GM12801 (cell line): ENCODE measurements around the gene GPI.

Experiments
- CTCF ChIP-seq: IDR thresholded peaks from one replicate; pipeline ENCODE4 v1.5.1; 2011; ENCODE audit warnings: control low read depth; ENCODE audit not compliant: insufficient read length; ENCODE audit errors: extremely low read depth

GPI gene

GRCh38 chr19:34370983-34371382, 6.0 kb downstream of the GPI start:
- no peak for TF ChIP-seq CTCF

DNA sequence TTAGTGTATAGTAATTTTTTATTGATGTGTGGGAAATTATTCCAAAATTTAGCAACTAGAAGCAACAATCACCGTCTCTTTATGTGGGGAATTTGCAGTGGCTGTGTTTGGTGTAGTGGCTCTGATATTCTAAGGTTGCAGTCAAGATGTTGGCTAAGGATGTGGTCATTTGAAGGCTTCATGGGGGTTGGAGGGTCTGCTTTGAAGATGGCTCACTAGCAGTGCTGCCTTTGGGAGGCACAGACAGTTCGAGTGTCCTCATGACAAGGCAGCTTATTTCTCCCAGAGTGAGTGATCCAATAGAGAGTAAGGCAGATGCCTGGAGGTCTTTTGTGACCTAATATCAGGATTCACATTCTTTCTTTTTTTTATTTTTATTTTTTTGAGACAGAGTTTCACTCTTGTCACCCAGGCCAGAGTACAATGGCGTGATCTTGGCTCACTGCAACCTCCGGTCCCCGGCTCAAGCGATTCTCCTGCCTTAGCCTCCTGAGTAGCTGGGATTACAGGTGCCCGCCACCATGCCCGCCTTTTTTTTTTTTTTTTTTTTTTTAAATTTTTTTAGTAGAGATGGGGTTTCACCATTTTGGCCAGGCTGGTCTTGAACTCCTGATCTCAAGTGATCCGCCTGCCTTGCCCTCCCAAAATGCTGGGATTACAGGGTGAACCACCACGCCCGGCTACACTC, 8.7 kb downstream of the GPI start:
- TF ChIP-seq CTCF, result no peak

DNA sequence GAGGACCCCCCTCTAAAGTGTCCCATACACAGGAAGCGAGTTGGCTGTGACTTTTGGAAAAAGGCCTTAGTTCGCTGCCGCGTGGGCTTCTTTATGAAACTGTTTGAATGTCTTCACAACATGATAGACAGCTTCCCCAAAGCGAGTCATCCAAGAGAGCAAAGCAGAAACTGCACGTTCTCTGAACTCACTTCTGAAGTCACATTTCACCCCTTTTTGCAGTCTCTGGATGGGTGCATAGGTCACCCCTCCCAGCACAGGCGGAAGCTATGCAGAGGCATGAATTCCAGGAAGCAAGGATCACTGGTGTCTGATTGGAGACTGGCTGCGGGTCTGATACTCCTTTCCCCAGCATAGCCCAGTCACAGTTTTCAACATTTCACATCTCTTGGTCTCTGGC, 10.6 kb downstream of the GPI start:
- no peak for TF ChIP-seq CTCF

DNA sequence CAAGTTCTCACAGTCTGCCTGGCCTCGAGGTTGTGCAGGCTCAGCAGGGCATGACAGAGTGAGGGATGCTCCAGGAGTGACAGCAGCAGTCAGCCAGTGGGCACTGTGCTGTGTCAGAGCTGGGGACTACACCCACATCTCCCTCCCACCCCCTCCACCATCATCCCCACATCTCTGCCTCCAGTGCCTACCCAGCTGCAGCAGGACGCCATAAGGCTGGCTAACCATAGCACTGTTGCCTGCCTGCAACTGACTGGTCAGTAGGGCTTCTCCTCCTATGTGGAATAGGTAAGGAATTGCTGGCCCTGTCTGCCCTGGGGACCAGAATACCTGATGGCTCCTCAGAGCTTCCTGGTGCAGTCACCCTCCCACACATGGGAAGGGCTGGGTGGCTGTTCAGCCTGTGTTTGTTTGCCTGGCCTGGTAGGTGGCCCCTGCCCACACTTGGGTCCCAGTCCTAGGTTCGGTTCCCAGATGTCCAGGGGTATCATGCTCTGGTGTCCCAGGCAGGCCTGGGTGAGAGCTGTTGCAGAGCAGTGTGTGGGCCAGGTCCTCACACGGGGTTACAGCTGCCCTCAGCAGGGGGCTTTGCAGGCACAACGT, 15.7 kb downstream of the GPI start:
- no peak for TF ChIP-seq CTCF

DNA sequence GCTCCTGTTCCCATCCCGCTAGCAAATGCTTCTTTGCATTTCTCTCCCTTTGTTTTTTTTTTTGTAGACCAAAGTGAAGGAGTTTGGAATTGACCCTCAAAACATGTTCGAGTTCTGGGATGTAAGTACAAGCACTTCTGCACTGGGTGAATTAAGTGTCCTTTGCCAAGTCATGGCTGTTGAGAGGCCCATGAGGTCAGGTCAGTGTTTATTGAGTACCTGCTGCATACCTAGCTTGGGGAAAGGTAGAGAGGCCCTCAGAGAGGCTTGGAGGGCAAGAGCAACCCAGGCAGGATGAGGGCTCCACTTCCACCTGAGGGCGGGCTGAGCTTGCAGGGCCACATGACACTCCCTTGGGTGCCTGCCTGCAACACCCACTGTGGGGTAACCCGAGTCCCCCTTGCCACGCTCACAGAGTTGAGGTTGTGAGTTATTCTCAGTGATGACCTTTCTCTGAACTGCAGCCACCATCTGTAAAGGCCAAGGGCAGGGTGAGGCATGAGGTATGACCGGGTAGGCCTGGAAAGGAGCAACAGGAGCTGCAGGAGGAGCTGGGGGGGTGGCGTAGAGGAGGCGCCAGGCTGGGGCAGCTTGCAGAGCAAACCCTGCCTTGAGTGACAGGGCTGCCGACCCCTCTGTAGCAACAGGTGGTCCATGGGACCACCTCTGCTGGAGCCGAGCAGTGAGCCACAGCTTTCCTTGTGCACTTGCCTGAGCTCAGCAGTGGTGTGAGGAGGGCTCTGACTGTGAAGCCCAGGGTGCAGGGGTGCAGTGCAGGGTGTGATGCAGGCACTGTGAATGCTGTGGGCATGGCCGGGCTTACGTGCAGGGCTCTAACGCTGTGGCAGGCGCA, 16.6 kb downstream of the GPI start:
- TF ChIP-seq CTCF, result no peak

DNA sequence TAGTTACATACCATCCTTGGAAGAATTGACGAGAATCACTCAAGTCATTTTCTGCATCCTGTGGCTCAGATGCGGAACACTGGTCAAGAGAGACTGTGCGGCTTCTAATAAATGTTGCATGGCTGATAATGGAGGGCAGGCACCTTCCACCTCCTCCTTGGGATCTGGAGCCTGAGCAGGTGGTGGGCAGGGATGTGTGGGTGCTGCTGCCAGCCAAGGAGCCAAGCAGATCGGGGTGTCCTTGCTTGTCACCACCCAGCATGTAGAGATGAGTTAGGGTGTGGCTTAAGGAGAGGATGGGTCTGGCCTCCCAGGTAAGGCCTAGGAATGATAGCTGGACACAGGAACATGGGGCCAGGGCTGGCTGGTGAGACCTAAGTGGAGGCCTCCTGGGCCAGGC, 17.5 kb downstream of the GPI start:
- no peak for TF ChIP-seq CTCF

DNA sequence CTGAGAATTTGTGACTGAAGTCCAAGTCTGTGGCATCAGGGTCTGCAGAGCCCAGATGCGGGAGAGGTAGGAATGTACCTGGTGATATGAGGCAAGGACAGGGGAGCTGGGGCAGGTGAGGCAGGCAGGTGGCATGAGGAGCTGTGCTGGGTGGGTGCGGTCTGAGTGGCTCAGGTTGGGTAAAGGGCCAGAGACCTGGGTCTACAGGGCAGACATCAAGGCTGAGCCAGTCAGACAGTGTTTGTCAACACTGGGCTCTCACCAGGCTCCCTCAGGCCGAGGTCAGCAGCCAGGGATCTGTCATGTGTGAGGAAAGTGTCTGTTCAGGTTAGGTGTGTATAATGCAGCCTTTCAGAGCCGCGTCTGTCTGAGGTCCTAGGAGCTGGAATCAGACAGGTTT, 18.6 kb downstream of the GPI start:
- no peak for TF ChIP-seq CTCF
